ENCODE data around the gene UNG. TPM values are rescaled to one million over a fixed set of nuclear protein-coding genes. Genes with fewer than 3 reads are reported as not detected.
"Not testable (repeated sequence)": the region's sequence is repeated elsewhere in the genome, so short reads cannot be mapped to it uniquely, and the experiment has no call there.

The UNG gene
- total RNA-seq, 1 experiment from 2014 or later = 188 TPM

DNA sequence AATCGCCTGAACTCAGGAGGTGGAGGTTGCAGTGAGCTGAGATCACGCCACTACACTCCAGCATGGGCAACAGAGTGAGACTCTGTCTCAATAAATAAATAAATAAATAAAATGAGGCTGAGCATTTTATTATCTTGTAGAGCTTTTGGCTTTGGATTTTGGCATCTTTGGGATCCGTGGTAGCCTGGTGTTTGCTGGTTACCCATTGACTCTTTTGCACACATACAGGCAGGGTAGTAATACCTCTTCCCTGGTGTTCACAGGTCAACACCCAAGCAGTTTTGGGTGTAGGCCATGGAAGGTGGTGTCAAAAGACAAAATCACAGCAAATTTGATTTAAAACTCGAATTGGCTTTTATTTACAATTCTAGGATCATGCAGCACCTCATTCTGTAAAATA, 46.8 kb downstream of the UNG start:
- no peak for DNase-seq
- H3K18ac ChIP-seq (ENCODE audit: insufficient read length, low read depth, low read length) = no peak overlapping the region
- H4K91ac ChIP-seq (ENCODE audit: insufficient read length, low read depth, low read length) = no peak overlapping the region
- TF ChIP-seq CTCF (conservative IDR thresholded peaks at IDR 0.05) = no peak
- no peaks in the 10 kb centered on the region for H3K23me2 ChIP-seq (ENCODE audit: insufficient read length, low read depth, low read length, poor library complexity, severe bottlenecking)
- H4K20me1 ChIP-seq (ENCODE audit: control insufficient read depth, insufficient read depth, insufficient read length) = no peaks in the 10 kb centered on the region
- no peaks in the 10 kb centered on the region for H3K4me1 ChIP-seq (ENCODE audit: insufficient read depth, low read length)
- no peak overlapping the region for H2BK20ac ChIP-seq (ENCODE audit: low read depth, low read length, poor library complexity, severe bottlenecking)
- Mint-ChIP-seq H3K4me3 (no peak overlapping the region), H3K4me1 (no peaks in the 10 kb centered on the region), H3K27me3 (ENCODE audit: low read depth) (peaks cover 1% of the 10 kb centered on the region), H3K9me3 (no peaks in the 10 kb centered on the region), H3K36me3 (ENCODE audit: insufficient read depth in 1 of 3, low read depth in 3 of 3) (no peaks in the 10 kb centered on the region), H3K27ac (no peak overlapping the region)
- H3K27ac ChIP-seq (ENCODE audit: insufficient read length, low read depth, low read length) = no peak overlapping the region
- H2AK5ac ChIP-seq (ENCODE audit: insufficient read length, low read length) = no peak overlapping the region
- H2AFZ ChIP-seq (ENCODE audit: low read length) = no peak overlapping the region
- no peaks in the 10 kb centered on the region for H3K79me1 ChIP-seq (ENCODE audit: insufficient read depth, low read depth, low read length, poor library complexity, severe bottlenecking)
- H3K79me2 ChIP-seq (ENCODE audit: insufficient read depth, low read length) = no peaks in the 10 kb centered on the region
- no peak overlapping the region for H2BK15ac ChIP-seq (ENCODE audit: low read depth, low read length)
- no peaks in the 10 kb centered on the region for H3K9me3 ChIP-seq (ENCODE audit: control insufficient read depth, low read depth, low read length)
- no peak overlapping the region for H2BK12ac ChIP-seq (ENCODE audit: insufficient read length, low read depth, low read length)
- no CpG with 5 or more reads among the region's 4 CpGs for WGBS (ENCODE audit: extremely low coverage, insufficient read length, low lambda C conversion rate)
- no peak overlapping the region for H3K56ac ChIP-seq (ENCODE audit: insufficient read length, low read depth, low read length)
- H2BK5ac ChIP-seq (ENCODE audit: insufficient read length, low read length) = no peak overlapping the region
- no peak overlapping the region for H2BK120ac ChIP-seq (ENCODE audit: low read depth, low read length, poor library complexity, severe bottlenecking)
- no peak overlapping the region for H3T11ph ChIP-seq (ENCODE audit: low read length)
- H4K8ac ChIP-seq (replicated peaks; ENCODE audit: insufficient read length, low read depth, low read length) = no peak overlapping the region
- H3K9ac ChIP-seq (ENCODE audit: extremely low read depth, insufficient read length, low read length) = no peak overlapping the region
- no peak overlapping the region for H4K5ac ChIP-seq (ENCODE audit: insufficient read length, low read depth, low read length)
- H3K14ac ChIP-seq (ENCODE audit: insufficient read depth, low read length) = no peak overlapping the region
- no peak overlapping the region for H3K4ac ChIP-seq (ENCODE audit: low read depth, low read length)
- no peak overlapping the region for H3K23ac ChIP-seq (ENCODE audit: insufficient read length, low read depth, low read length)
- no peak overlapping the region for H3K4me2 ChIP-seq (ENCODE audit: insufficient read depth, insufficient read length, low read length)
- H3K27me3 ChIP-seq (ENCODE audit: insufficient read depth, low read length) = no peaks in the 10 kb centered on the region; the same call in 1 of the 2 replicates

DNA sequence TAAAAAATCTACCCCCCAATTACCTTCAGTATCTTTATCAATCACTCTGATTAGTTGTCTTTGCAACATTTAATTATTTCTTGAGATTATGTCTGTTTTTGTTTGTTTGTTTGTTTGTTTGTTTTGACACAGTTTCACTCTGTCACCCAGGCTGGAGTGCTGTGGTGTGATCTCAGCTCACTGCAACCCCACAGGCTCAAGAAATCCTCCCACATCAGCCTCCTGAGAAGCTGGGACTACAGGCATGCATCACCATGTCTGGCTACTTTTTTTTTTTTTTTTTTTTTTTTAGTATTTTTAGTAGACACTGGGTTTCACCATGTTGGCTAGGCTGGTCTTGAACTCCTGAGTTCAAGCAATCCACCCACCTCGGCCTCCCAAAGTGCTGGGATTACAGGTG, 49.7 kb downstream of the UNG start:
- not testable (repeated sequence) for H3K4ac ChIP-seq (ENCODE audit: low read depth, low read length); H4K91ac ChIP-seq (ENCODE audit: insufficient read length, low read depth, low read length); H3K18ac ChIP-seq (ENCODE audit: insufficient read length, low read depth, low read length); H3K27ac Mint-ChIP-seq; H3K27ac ChIP-seq (ENCODE audit: insufficient read length, low read depth, low read length); H2AFZ ChIP-seq (ENCODE audit: low read length); H3K9me3 ChIP-seq (ENCODE audit: control insufficient read depth, low read depth, low read length); H2BK12ac ChIP-seq (ENCODE audit: insufficient read length, low read depth, low read length); H3K4me1 ChIP-seq (ENCODE audit: insufficient read depth, low read length); H3K27me3 Mint-ChIP-seq (ENCODE audit: low read depth); H3K4me1 Mint-ChIP-seq; H3K79me2 ChIP-seq (ENCODE audit: insufficient read depth, low read length); H3T11ph ChIP-seq (ENCODE audit: low read length); H4K5ac ChIP-seq (ENCODE audit: insufficient read length, low read depth, low read length); H3K23me2 ChIP-seq (ENCODE audit: insufficient read length, low read depth, low read length, poor library complexity, severe bottlenecking); H3K9ac ChIP-seq (ENCODE audit: extremely low read depth, insufficient read length, low read length); H2BK120ac ChIP-seq (ENCODE audit: low read depth, low read length, poor library complexity, severe bottlenecking); H3K4me2 ChIP-seq (ENCODE audit: insufficient read depth, insufficient read length, low read length); H3K36me3 Mint-ChIP-seq (ENCODE audit: insufficient read depth in 1 of 3, low read depth in 3 of 3); H2BK5ac ChIP-seq (ENCODE audit: insufficient read length, low read length); H3K14ac ChIP-seq (ENCODE audit: insufficient read depth, low read length); H4K20me1 ChIP-seq (ENCODE audit: control insufficient read depth, insufficient read depth, insufficient read length); H3K56ac ChIP-seq (ENCODE audit: insufficient read length, low read depth, low read length); H4K8ac ChIP-seq (replicated peaks; ENCODE audit: insufficient read length, low read depth, low read length); DNase-seq; H3K4me3 Mint-ChIP-seq; H3K27me3 ChIP-seq (ENCODE audit: insufficient read depth, low read length); H2AK5ac ChIP-seq (ENCODE audit: insufficient read length, low read length); H3K23ac ChIP-seq (ENCODE audit: insufficient read length, low read depth, low read length); H3K9me3 Mint-ChIP-seq; H3K79me1 ChIP-seq (ENCODE audit: insufficient read depth, low read depth, low read length, poor library complexity, severe bottlenecking); H2BK20ac ChIP-seq (ENCODE audit: low read depth, low read length, poor library complexity, severe bottlenecking); H2BK15ac ChIP-seq (ENCODE audit: low read depth, low read length)
- WGBS (ENCODE audit: extremely low coverage, insufficient read length, low lambda C conversion rate) = no CpG with 5 or more reads among the region's 1 CpG
